HEK293 (cell line): ENCODE data around the gene KPNA6.
"Not testable (repeated sequence)": the region's sequence is repeated elsewhere in the genome, so short reads cannot be mapped to it uniquely, and the experiment has no call there.

ENCODE experiments used
- CTCF ChIA-PET: fragments of 350-600 bp; formaldehyde crosslinking; extraction: SDS; loops from one replicate; lab custom pipeline; 2021; ENCODE audit warnings: antibody characterized with exemption; lab: Yijun Ruan, JAX
- POLR2A ChIA-PET: fragments of 300-600 bp; formaldehyde crosslinking; extraction: SDS; loops from one replicate; lab custom pipeline; 2020; ENCODE audit warnings: antibody characterized with exemption, inconsistent platforms; lab: Yijun Ruan, JAX
- H3K27ac ChIP-seq: fragments of 200-500 bp; sonication (Bioruptor generic); 2 replicates; pipeline ENCODE4 v1.5.1; 2014; ENCODE audit warnings: low read depth, low read length, control low read depth, inconsistent platforms; ENCODE audit errors: extremely low read depth
- H3K36me3 ChIP-seq, 2 experiments: fragments of 200-500 bp in 1 of 2; sonication (Bioruptor generic) in 1 of 2; 1 replicate in 1 of 2; 2 replicates in 1 of 2; pipeline ENCODE4 v1.5.1; 2014 to 2017; ENCODE audit warnings: inconsistent platforms in 2 of 2, low read length in 2 of 2; ENCODE audit not compliant: control insufficient read depth in 2 of 2, insufficient read depth in 1 of 2
- H3K4me1 ChIP-seq: fragments of 200-500 bp; sonication (Bioruptor generic); 2 replicates; pipeline ENCODE4 v1.5.1; 2014; ENCODE audit warnings: mild to moderate bottlenecking, low read length, inconsistent platforms; ENCODE audit not compliant: control insufficient read depth, insufficient read depth
- H3K4me3 ChIP-seq: 2 replicates; pipeline ENCODE4 v1.5.1; 2011; ENCODE audit warnings: low read depth, mild to moderate bottlenecking, control low read depth, low read length, moderate library complexity
- H3K9me3 ChIP-seq: fragments of 200-500 bp; sonication (Bioruptor generic); 2 replicates; pipeline ENCODE4 v1.5.1; 2014; ENCODE audit warnings: low read depth, low read length, inconsistent platforms; ENCODE audit not compliant: control insufficient read depth, insufficient read depth
- BCL11A ChIP-seq: fragments of 450-650 bp; formaldehyde crosslinking; IDR thresholded peaks from 2 replicates; pipeline ENCODE4 v1.5.1; 2016; ENCODE audit warnings: low read depth, missing biosample characterization, missing genetic modification characterization
- HIC1 ChIP-seq: fragments of 450-650 bp; formaldehyde crosslinking; IDR thresholded peaks from 2 replicates; pipeline ENCODE4 v1.5.1; 2016; ENCODE audit warnings: missing biosample characterization, missing genetic modification characterization
- HOXA7 ChIP-seq: sonication (generic); formaldehyde crosslinking; IDR thresholded peaks from 2 replicates; pipeline ENCODE4 v1.8.1; 2022; ENCODE audit warnings: missing genetic modification reagents, borderline replicate concordance
- SALL2 ChIP-seq: fragments of 450-650 bp; formaldehyde crosslinking; IDR thresholded peaks from 2 replicates; pipeline ENCODE4 v1.5.0; 2017; ENCODE audit warnings: missing biosample characterization, mild to moderate bottlenecking, missing genetic modification characterization, borderline replicate concordance
- SP2 ChIP-seq: fragments of 450-650 bp; formaldehyde crosslinking; IDR thresholded peaks from 2 replicates; pipeline ENCODE4 v1.5.1; 2016; ENCODE audit warnings: missing biosample characterization, missing genetic modification characterization
- TRIM28 ChIP-seq: IDR thresholded peaks from 2 replicates; pipeline ENCODE4 v1.6.1; 2011; ENCODE audit warnings: low read length, control low read depth, borderline replicate concordance
- YY2 ChIP-seq: fragments of 450-650 bp; formaldehyde crosslinking; IDR thresholded peaks from 2 replicates; pipeline ENCODE4 v1.5.1; 2016; ENCODE audit warnings: missing biosample characterization, missing genetic modification characterization
- ZNF211 ChIP-seq: fragments of 450-650 bp; formaldehyde crosslinking; IDR thresholded peaks from 2 replicates; pipeline ENCODE4 v1.5.1; 2016; ENCODE audit warnings: low read depth, missing biosample characterization, missing genetic modification characterization
- ZNF302 ChIP-seq: fragments of 450-650 bp; formaldehyde crosslinking; IDR thresholded peaks from 2 replicates; pipeline ENCODE4 v1.5.1; 2016; ENCODE audit warnings: missing biosample characterization, missing genetic modification characterization, low read depth
- ZNF366 ChIP-seq: fragments of 450-650 bp; formaldehyde crosslinking; conservative IDR thresholded peaks from 2 replicates; pipeline ENCODE4 v1.5.1; 2016; ENCODE audit warnings: missing biosample characterization, missing genetic modification characterization
- ZNF394 ChIP-seq: fragments of 450-650 bp; formaldehyde crosslinking; IDR thresholded peaks from 2 replicates; pipeline ENCODE4 v1.5.1; 2016; ENCODE audit warnings: missing biosample characterization, missing genetic modification characterization, mild to moderate bottlenecking, moderate library complexity, borderline replicate concordance
- ZNF416 ChIP-seq: fragments of 450-650 bp; formaldehyde crosslinking; IDR thresholded peaks from 2 replicates; pipeline ENCODE4 v1.5.1; 2016; ENCODE audit warnings: missing biosample characterization, missing genetic modification characterization
- ZNF530 ChIP-seq: fragments of 450-650 bp; formaldehyde crosslinking; IDR thresholded peaks from 2 replicates; pipeline ENCODE4 v1.5.1; 2016; ENCODE audit warnings: low read depth, missing biosample characterization, missing genetic modification characterization
- ZNF555 ChIP-seq: fragments of 450-650 bp; formaldehyde crosslinking; conservative IDR thresholded peaks from 2 replicates; pipeline ENCODE4 v1.5.1; 2017; ENCODE audit warnings: missing biosample characterization, mild to moderate bottlenecking, missing genetic modification characterization, inconsistent platforms
- ZNF654 ChIP-seq: fragments of 450-650 bp; formaldehyde crosslinking; IDR thresholded peaks from 2 replicates; pipeline ENCODE4 v1.5.1; 2016; ENCODE audit warnings: low read depth, missing biosample characterization, missing genetic modification characterization
- ZNF747 ChIP-seq: fragments of 450-650 bp; formaldehyde crosslinking; IDR thresholded peaks from 2 replicates; pipeline ENCODE4 v1.5.1; 2016; ENCODE audit warnings: missing biosample characterization, missing genetic modification characterization
- ZNF768 ChIP-seq: fragments of 450-650 bp; formaldehyde crosslinking; IDR thresholded peaks from 2 replicates; pipeline ENCODE4 v1.5.1; 2018; ENCODE audit warnings: missing biosample characterization, mild to moderate bottlenecking, missing genetic modification characterization
- ZSCAN16 ChIP-seq: fragments of 450-650 bp; formaldehyde crosslinking; IDR thresholded peaks from 2 replicates; pipeline ENCODE4 v1.5.1; 2016; ENCODE audit warnings: missing biosample characterization, missing genetic modification characterization
- TF ChIP-seq, protein P1 (sequence below): fragments of 450-650 bp; formaldehyde crosslinking; IDR thresholded peaks from 2 replicates; pipeline ENCODE4 v1.5.1; 2017; ENCODE audit warnings: missing biosample characterization, mild to moderate bottlenecking, missing genetic modification characterization, moderate library complexity
- TF ChIP-seq, protein P2 (sequence below): fragments of 450-650 bp; formaldehyde crosslinking; IDR thresholded peaks from 2 replicates; pipeline ENCODE4 v1.5.1; 2016; ENCODE audit warnings: missing biosample characterization, missing genetic modification characterization
- TF ChIP-seq, protein P3 (sequence below): fragments of 450-650 bp; formaldehyde crosslinking; IDR thresholded peaks from 2 replicates; pipeline ENCODE4 v1.5.1; 2016; ENCODE audit warnings: missing biosample characterization, missing genetic modification characterization

Gene KPNA6

GRCh38 chr1:32128479-32128878 is 20.6 kb downstream of the KPNA6 start:
- H3K27ac ChIP-seq = no peak overlapping the region
- POLR2A ChIA-PET = interaction anchor here (1.0 to 2.8 kb wide), 3 partner anchors 14 to 51 kb away, joined by 4 to 9 read pairs (median 4); partner anchors contain the start of genes KPNA6 and TXLNA
- no peak for TF ChIP-seq TRIM28
- TF ChIP-seq HIC1 (tag by site-specific recombination) = no peak
- no peaks in the 10 kb centered on the region for H3K9me3 ChIP-seq
- no peak overlapping the region for H3K4me3 ChIP-seq
- CTCF ChIA-PET = interaction anchor here (0.6 to 1.0 kb wide), 5 partner anchors 14 to 380 kb away, joined by 3 to 5 read pairs (median 3); no protein-coding TSS in a partner anchor
- no peaks in the 10 kb centered on the region for H3K4me1 ChIP-seq
- H3K36me3 ChIP-seq = peaks cover 0 to 15% of the 10 kb centered on the region in 2 experiments; a peak in 2 of 3 replicates

DNA sequence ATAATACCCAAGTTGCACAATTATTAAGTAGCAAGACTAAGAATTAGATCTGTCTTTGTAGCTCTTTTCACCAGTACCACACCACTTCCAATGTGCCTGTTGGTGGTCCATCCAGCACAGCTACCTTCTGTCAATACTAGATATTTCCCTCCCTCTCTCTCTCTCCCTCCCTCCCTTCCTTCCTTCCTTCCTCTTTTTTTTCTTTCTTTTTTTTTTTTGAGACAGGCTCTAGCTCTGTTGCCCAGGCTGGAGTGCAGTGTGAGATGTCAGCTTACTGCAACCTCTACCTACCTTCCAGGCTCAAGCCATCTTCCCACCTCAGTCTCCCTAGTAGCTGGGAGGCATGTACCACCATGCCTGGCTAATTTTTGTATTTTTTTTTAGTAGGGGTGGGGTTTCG is 21.1 kb downstream of the KPNA6 start:
- Histone ChIP-seq H3K4me1 (no peaks in the 10 kb centered on the region), H3K4me3 (no peak overlapping the region), H3K36me3 (peaks cover 0 to 15% of the 10 kb centered on the region in 2 experiments; a peak in 2 of 3 replicates), H3K9me3 (no peaks in the 10 kb centered on the region), H3K27ac (no peak overlapping the region)
- ChIA-PET CTCF (interaction anchor here (0.6 to 1.0 kb wide), 4 partner anchors 17 to 380 kb away, joined by 3 to 4 read pairs (median 3); no protein-coding TSS in a partner anchor), POLR2A (interaction anchor here (2.8 kb wide), 1 partner anchor 50 kb away, joined by 9 read pairs; the partner anchor contains the start of gene TXLNA)
- TF ChIP-seq ZNF555 (tag by site-specific recombination) (no peak), ZNF530 (tag by site-specific recombination) (no peak), ZNF366 (tag by site-specific recombination) (peak; percentile 44; the same call in 1 of the 2 replicates)

DNA sequence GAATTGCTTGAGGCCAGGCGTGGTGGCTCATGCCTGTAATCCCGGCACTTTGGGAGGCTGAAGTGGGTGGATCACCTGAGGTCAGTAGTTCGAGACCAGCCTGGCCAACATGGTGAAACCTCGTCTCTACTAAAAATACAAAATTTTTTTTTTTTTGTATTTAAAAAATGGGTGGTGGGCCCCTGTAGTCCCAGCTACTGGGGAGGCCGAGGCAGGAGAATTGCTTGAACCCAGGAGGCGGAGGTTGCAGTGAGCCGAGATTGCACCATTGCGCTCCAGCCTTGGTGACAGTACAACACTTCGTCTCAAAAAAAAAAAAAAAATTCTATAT is 26.1 kb downstream of the KPNA6 start:
- POLR2A ChIA-PET = interaction anchor here (0.7 to 1.2 kb wide), 2 partner anchors 61 to 77 kb away, joined by 4 to 6 read pairs; partner anchors contain the start of gene TMEM39B

DNA sequence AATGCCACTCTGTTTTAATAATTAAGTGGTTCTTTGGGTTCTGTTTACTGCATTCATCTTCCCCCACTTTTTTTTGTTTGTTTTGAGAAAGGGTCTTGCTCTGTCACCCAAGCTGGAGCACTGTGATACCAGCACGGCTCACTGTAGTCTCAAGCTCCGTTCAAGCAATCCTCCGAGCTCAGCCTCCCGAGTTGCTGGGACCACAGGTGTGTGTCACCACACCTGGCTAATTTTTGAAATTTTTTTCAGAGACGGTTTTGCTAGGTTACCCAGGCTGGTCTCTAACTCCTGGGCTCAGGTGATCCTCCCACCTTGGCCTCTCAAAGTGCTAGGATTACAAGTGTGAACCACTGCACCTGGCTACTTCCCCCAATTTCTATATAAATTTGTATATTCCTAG is 29.3 kb downstream of the KPNA6 start:
- no peak overlapping the region for H3K4me3 ChIP-seq
- H3K27ac ChIP-seq = no peak overlapping the region
- H3K9me3 ChIP-seq = no peaks in the 10 kb centered on the region
- POLR2A ChIA-PET = no interaction called here
- CTCF ChIA-PET = interaction anchor here (1.1 kb wide), 1 partner anchor 209 kb away, joined by 4 read pairs; no protein-coding TSS in a partner anchor
- no peaks in the 10 kb centered on the region; a peak in 1 of 3 replicates for H3K36me3 ChIP-seq
- no peaks in the 10 kb centered on the region; the same call in 1 of the 2 replicates for H3K4me1 ChIP-seq
- no peak for TF ChIP-seq BCL11A
- TF ChIP-seq YY2 (tag by site-specific recombination) = no peak
- no peak for TF ChIP-seq ZNF211 (tag by site-specific recombination)
- TF ChIP-seq ZSCAN16 (tag by site-specific recombination) = no peak
- TF ChIP-seq ZNF747 (tag by site-specific recombination) = no peak
- TF ChIP-seq, protein P1, sequence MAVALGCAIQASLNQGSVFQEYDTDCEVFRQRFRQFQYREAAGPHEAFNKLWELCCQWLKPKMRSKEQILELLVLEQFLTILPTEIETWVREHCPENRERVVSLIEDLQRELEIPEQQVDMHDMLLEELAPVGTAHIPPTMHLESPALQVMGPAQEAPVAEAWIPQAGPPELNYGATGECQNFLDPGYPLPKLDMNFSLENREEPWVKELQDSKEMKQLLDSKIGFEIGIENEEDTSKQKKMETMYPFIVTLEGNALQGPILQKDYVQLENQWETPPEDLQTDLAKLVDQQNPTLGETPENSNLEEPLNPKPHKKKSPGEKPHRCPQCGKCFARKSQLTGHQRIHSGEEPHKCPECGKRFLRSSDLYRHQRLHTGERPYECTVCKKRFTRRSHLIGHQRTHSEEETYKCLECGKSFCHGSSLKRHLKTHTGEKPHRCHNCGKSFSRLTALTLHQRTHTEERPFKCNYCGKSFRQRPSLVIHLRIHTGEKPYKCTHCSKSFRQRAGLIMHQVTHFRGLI = no peak
- TF ChIP-seq, protein P2, sequence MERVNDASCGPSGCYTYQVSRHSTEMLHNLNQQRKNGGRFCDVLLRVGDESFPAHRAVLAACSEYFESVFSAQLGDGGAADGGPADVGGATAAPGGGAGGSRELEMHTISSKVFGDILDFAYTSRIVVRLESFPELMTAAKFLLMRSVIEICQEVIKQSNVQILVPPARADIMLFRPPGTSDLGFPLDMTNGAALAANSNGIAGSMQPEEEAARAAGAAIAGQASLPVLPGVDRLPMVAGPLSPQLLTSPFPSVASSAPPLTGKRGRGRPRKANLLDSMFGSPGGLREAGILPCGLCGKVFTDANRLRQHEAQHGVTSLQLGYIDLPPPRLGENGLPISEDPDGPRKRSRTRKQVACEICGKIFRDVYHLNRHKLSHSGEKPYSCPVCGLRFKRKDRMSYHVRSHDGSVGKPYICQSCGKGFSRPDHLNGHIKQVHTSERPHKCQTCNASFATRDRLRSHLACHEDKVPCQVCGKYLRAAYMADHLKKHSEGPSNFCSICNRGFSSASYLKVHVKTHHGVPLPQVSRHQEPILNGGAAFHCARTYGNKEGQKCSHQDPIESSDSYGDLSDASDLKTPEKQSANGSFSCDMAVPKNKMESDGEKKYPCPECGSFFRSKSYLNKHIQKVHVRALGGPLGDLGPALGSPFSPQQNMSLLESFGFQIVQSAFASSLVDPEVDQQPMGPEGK (tag by site-specific recombination) = no peak
- no peak for TF ChIP-seq ZNF768 (tag by site-specific recombination)
- TF ChIP-seq SALL2 = no peak
- TF ChIP-seq ZNF394 (tag by site-specific recombination) = no peak
- no peak for TF ChIP-seq SP2 (tag by site-specific recombination)
- TF ChIP-seq ZNF416 = no peak
- no peak for TF ChIP-seq ZNF302 (tag by site-specific recombination)
- TF ChIP-seq, protein P3, sequence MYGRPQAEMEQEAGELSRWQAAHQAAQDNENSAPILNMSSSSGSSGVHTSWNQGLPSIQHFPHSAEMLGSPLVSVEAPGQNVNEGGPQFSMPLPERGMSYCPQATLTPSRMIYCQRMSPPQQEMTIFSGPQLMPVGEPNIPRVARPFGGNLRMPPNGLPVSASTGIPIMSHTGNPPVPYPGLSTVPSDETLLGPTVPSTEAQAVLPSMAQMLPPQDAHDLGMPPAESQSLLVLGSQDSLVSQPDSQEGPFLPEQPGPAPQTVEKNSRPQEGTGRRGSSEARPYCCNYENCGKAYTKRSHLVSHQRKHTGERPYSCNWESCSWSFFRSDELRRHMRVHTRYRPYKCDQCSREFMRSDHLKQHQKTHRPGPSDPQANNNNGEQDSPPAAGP (tag by site-specific recombination) = no peak
- TF ChIP-seq HOXA7 = no peak
- TF ChIP-seq ZNF654 (tag by site-specific recombination) = no peak

More for the DNA sequence above, 26.1 kb downstream of the KPNA6 start:
- H3K36me3 ChIP-seq = peaks cover 0 to 15% of the 10 kb centered on the region in 2 experiments; a peak in 2 of 3 replicates
- not testable (repeated sequence) for H3K9me3 ChIP-seq, H3K27ac ChIP-seq, H3K4me1 ChIP-seq, H3K4me3 ChIP-seq
- CTCF ChIA-PET = interaction anchor here (0.7 to 1.1 kb wide), 2 partner anchors 22 to 1359 kb away, joined by 4 to 6 read pairs; no protein-coding TSS in a partner anchor
